Measurements from ENCODE around the gene CELF2. TPM values are rescaled to one million over a fixed set of nuclear protein-coding genes. Genes with fewer than 3 reads are reported as not detected.

Gene CELF2
- total RNA-seq, 2 donors from 2014 or later, result 63.2 to 69.4 TPM

DNA sequence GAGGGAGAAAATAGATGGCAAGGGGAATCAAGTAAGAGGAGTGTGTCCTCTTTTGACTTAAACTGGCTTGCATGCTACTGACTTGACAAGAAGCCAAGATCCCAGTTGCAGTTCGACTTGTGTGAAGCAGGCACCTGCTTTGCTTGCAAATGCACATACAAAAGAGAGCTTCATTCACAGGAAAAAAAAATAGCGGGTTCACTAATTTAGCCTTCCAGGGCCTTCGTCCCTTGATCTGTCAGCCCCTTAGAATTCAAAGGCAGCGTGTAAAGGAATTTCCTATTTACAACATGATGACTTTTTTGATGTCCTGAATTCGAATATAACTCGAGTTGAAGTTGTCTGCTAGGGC lies 192.1 kb downstream of the CELF2 start:
- H3K4me1 ChIP-seq, result peaks cover 0 to 47% of the 10 kb centered on the region in 2 donors
- H3K9me3 ChIP-seq, result no peaks in the 10 kb centered on the region
- TF ChIP-seq, protein P1, sequence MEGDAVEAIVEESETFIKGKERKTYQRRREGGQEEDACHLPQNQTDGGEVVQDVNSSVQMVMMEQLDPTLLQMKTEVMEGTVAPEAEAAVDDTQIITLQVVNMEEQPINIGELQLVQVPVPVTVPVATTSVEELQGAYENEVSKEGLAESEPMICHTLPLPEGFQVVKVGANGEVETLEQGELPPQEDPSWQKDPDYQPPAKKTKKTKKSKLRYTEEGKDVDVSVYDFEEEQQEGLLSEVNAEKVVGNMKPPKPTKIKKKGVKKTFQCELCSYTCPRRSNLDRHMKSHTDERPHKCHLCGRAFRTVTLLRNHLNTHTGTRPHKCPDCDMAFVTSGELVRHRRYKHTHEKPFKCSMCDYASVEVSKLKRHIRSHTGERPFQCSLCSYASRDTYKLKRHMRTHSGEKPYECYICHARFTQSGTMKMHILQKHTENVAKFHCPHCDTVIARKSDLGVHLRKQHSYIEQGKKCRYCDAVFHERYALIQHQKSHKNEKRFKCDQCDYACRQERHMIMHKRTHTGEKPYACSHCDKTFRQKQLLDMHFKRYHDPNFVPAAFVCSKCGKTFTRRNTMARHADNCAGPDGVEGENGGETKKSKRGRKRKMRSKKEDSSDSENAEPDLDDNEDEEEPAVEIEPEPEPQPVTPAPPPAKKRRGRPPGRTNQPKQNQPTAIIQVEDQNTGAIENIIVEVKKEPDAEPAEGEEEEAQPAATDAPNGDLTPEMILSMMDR (IDR thresholded peaks at IDR 0.05), result no peak
- no peak overlapping the region for H3K27ac ChIP-seq
- H3K4me3 ChIP-seq, result no peak overlapping the region
- H3K27me3 ChIP-seq, result no peaks in the 10 kb centered on the region
- no peaks in the 10 kb centered on the region for H3K36me3 ChIP-seq
- peak; percentile 34 for DNase-seq (ENCODE audit: low spot score)

DNA sequence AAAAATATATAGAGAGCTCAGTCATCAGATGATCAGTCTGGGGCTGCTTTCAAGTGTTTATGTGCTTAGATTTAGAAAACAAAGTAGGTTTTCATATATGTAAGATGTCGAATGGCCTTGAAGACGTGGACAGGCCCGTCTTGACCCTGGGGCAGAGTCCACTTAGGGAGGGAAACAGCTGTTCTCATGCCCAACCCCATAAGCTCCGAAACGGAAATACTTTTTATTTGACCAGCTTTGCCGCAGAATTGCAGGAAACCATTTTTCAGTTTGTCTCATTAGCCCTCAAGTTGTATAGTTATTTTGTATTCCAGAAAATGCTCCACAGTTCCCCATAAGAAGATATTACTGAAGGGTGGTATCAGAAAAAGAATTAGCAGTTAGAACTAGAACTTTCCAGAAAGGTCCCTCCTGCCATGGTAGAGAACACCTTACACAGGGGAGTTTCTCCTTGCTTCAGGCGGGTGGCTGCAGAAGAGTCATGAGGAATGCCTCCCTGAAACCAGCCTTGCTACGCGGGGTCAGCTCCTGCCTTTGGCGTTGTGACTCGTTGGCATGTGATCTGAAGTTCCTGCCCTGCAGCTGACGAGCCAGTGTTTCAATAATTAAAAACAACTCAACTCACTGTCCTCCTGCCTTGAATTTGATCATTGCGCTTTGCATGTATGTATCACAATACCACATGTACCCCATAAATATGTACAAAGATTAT lies 192.7 kb downstream of the CELF2 start:
- TF ChIP-seq, protein P1 (IDR thresholded peaks at IDR 0.05), result no peak
- H3K36me3 ChIP-seq, result no peaks in the 10 kb centered on the region
- H3K27ac ChIP-seq, result peak overlapping the region in 1 of 2 donors; percentile 21
- DNase-seq (ENCODE audit: low spot score), result peak; percentile 54
- H3K27me3 ChIP-seq, result no peaks in the 10 kb centered on the region
- no peak overlapping the region for H3K4me3 ChIP-seq
- H3K9me3 ChIP-seq, result no peaks in the 10 kb centered on the region
- H3K4me1 ChIP-seq, result peaks cover 0 to 48% of the 10 kb centered on the region in 2 donors

DNA sequence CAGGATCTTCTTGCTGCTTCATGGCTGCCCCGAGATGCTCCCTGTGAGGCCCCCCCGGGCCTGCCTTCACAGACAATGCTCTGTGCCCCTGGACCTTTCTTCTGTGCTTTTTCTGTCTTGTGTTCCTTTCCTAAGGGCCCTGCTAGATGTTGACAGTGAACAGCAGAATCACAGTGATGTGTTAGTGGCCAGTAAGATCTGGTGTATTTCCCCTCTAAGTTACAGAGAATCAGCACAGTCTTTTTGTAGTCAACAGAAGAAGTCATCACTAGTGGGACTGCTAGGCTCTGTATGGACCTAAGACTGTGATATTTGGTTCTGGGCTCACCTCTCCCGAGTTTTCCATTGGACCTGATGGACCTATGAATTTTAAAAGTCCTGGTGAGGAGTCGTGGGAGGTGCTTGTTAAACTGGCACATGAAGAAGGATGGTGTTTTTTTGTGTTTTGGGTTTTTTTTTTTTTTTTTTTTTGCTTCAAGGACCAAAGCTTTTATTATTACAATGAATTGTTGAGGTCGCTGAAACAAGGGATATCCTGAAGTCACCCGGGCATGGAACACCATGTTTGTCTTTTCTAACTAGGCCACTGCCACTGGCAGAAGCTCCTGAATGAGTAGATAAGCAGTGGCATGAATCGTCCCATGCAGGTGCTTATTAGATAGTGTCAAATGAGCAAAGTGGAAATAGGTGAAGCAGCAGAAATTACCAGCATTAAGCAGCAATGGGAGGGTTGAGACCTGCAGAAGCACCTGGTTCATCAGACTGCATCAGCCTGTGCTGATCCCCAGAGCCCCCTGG lies 194.8 kb downstream of the CELF2 start:
- no peaks in the 10 kb centered on the region for H3K36me3 ChIP-seq

DNA sequence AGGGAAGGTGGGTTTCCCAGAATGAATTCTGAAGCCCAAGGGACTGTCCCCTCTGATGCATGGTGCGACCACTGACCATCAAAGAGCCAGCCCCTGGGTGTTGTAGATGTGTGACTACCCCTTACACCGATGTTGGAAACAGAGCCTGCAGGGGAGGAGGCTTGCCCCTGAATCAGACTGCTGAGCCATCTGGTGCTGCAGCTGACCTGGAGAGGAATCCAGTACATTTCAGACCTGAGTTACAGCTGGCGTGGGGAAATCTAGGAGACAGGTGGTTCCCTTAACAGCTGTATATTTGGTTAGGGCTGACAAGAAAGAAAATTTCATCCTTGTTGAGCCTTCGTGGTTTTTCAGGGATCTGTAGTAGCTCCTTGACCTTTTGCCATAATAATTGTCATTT lies 195.5 kb downstream of the CELF2 start:
- DNase-seq (ENCODE audit: low spot score), result no peak
- peak overlapping the region in 1 of 2 donors; percentile 27 for H3K27ac ChIP-seq
- H3K27me3 ChIP-seq, result no peaks in the 10 kb centered on the region
- H3K9me3 ChIP-seq, result no peaks in the 10 kb centered on the region
- H3K4me1 ChIP-seq, result peaks cover 0 to 48% of the 10 kb centered on the region in 2 donors
- TF ChIP-seq, protein P1 (IDR thresholded peaks at IDR 0.05), result no peak
- no peaks in the 10 kb centered on the region for H3K36me3 ChIP-seq
- H3K4me3 ChIP-seq, result no peak overlapping the region

More for the DNA sequence above, 194.8 kb downstream of the CELF2 start:
- TF ChIP-seq, protein P1 (IDR thresholded peaks at IDR 0.05), result no peak
- Histone ChIP-seq H3K9me3 (no peaks in the 10 kb centered on the region), H3K4me1 (peaks cover 0 to 48% of the 10 kb centered on the region in 2 donors), H3K27ac (peak overlapping the region; percentile 27 to 33), H3K27me3 (no peaks in the 10 kb centered on the region), H3K4me3 (no peak overlapping the region)
- no peak for DNase-seq (ENCODE audit: low spot score)

DNA sequence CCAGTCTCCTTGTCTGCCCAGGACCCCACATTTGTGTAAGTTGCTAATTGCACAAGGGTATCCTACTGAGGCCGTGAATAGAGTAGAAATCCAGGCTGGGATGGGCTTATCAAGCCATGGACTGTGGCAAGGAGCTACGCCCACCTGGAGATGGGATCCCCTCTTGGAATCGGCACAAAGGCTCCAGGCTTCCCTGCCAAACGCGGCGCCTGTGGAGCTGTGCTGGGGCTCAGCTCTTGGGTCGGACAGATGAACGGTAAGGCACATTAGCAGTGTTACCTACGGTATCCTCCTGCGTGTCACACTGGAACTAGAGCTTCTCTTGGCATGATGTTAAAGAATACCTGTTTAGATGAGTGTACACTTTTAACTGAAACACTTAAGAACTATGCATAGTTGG lies 196.7 kb downstream of the CELF2 start:
- Histone ChIP-seq H3K27ac (no peak overlapping the region), H3K4me1 (peaks cover 0 to 41% of the 10 kb centered on the region in 2 donors), H3K4me3 (no peak overlapping the region), H3K27me3 (no peaks in the 10 kb centered on the region), H3K36me3 (no peaks in the 10 kb centered on the region), H3K9me3 (no peaks in the 10 kb centered on the region)
- TF ChIP-seq, protein P1 (IDR thresholded peaks at IDR 0.05), result no peak
- no peak for DNase-seq (ENCODE audit: low spot score)
